ENCODE results near the gene GSTO2. TPM values are rescaled to one million over a fixed set of nuclear protein-coding genes. Genes with fewer than 3 reads are reported as not detected.

The GSTO2 gene
- total and polyA plus RNA-seq, 2 of the 13 experiments (the other 11 are each of a cell fraction or from before 2014, with no cell fraction given), result 2.1 to 7.9 TPM

DNA sequence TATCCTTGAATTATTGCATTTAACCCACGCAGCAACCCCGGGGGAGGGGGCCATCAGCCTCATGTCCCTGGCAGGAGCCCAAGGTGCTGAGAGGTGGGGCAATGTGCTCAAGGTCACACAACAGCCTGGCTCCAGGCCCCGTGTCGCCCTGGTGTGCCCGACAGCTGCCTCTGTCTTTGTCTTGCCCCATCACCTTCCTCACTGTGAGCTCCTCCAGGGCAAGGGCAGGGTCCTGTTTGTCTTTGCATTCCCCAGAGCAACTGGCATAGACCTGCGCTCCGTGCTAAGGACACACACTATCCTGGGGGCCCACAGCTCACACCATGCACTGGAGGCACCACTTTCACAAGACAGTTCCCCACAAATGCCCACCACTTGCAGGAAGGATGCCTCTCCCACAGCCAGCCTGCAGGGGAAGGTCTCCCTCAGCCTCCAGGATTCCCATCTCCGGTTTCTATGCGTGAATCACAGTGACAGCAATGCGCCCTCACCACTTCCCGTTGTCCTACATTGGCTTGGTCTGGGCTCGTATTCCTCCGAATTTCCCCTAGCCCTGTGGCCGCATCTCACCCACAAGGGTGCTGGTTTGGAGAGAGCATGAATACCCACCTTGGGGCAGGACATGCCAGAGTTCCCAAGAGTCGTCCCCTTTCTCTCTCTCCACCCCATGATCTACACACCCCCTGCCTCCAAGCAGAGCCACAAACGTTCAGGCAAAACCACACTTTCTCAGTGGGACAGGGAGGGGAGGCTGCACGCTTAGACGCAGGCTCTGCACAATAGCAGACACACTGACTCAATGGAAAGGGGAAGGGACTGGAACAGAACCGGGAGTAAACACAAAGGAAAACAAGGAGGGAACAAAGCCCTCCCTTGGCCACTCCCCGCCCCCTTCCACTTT lies 59.0 kb downstream of the GSTO2 start (continued):
- TF ChIP-seq HOXA3 (CRISPR knock-in tag; IDR thresholded peaks at IDR 0.05) (no peak), CBX1 (IDR thresholded peaks at IDR 0.05; ENCODE audit: low read depth) (no peak), ISL2 (CRISPR knock-in tag; IDR thresholded peaks at IDR 0.05) (no peak), ZNF580 (CRISPR knock-in tag; IDR thresholded peaks at IDR 0.05; ENCODE audit: borderline replicate concordance, low read depth) (no peak), RARA (CRISPR knock-in tag; IDR thresholded peaks at IDR 0.05) (no peak), BRCA1 (CRISPR knock-in tag; IDR thresholded peaks at IDR 0.05) (no peak), NCOR1 (IDR thresholded peaks at IDR 0.05; ENCODE audit: borderline replicate concordance, low read length) (no peak), ZNF672 (CRISPR knock-in tag; IDR thresholded peaks at IDR 0.05) (no peak), ZNF337 (CRISPR knock-in tag; IDR thresholded peaks at IDR 0.05; ENCODE audit: borderline replicate concordance, low read depth) (no peak), TCF7 (IDR thresholded peaks at IDR 0.05; ENCODE audit: low read depth) (no peak), TBP (CRISPR knock-in tag; IDR thresholded peaks at IDR 0.05) (no peak), POGZ (CRISPR knock-in tag; IDR thresholded peaks at IDR 0.05) (no peak), PPARG (CRISPR knock-in tag; conservative IDR thresholded peaks at IDR 0.05) (no peak), ZNF792 (CRISPR knock-in tag; IDR thresholded peaks at IDR 0.05) (no peak), SP2 (CRISPR knock-in tag; IDR thresholded peaks at IDR 0.05) (no peak), YEATS2 (CRISPR knock-in tag; IDR thresholded peaks at IDR 0.05; ENCODE audit: borderline replicate concordance) (no peak), PAX8 (CRISPR knock-in tag; IDR thresholded peaks at IDR 0.05; ENCODE audit: borderline replicate concordance) (no peak), NFIC (IDR thresholded peaks at IDR 0.05; ENCODE audit: low read length) (no peak), THAP11 (CRISPR knock-in tag; IDR thresholded peaks at IDR 0.05) (no peak), ZNF292 (CRISPR knock-in tag; IDR thresholded peaks at IDR 0.05; ENCODE audit: borderline replicate concordance, low read depth) (no peak), EP300 (IDR thresholded peaks at IDR 0.05; ENCODE audit: low read depth in 2 of 2, low read length in 2 of 2) (peak in 1 of 2 experiments; percentile 4; a peak in 1 of 4 replicates), EP300 (CRISPR knock-in tag; IDR thresholded peaks at IDR 0.05; ENCODE audit: borderline replicate concordance) (no peak), ZNF816 (CRISPR knock-in tag; IDR thresholded peaks at IDR 0.05; ENCODE audit: borderline replicate concordance) (no peak), TOPORS (CRISPR knock-in tag; IDR thresholded peaks at IDR 0.05) (no peak), AGO2 (optimal IDR thresholded peaks at IDR 0.05; ENCODE audit: low read depth, low read length) (no peak)
- TF ChIP-seq, protein P1, sequence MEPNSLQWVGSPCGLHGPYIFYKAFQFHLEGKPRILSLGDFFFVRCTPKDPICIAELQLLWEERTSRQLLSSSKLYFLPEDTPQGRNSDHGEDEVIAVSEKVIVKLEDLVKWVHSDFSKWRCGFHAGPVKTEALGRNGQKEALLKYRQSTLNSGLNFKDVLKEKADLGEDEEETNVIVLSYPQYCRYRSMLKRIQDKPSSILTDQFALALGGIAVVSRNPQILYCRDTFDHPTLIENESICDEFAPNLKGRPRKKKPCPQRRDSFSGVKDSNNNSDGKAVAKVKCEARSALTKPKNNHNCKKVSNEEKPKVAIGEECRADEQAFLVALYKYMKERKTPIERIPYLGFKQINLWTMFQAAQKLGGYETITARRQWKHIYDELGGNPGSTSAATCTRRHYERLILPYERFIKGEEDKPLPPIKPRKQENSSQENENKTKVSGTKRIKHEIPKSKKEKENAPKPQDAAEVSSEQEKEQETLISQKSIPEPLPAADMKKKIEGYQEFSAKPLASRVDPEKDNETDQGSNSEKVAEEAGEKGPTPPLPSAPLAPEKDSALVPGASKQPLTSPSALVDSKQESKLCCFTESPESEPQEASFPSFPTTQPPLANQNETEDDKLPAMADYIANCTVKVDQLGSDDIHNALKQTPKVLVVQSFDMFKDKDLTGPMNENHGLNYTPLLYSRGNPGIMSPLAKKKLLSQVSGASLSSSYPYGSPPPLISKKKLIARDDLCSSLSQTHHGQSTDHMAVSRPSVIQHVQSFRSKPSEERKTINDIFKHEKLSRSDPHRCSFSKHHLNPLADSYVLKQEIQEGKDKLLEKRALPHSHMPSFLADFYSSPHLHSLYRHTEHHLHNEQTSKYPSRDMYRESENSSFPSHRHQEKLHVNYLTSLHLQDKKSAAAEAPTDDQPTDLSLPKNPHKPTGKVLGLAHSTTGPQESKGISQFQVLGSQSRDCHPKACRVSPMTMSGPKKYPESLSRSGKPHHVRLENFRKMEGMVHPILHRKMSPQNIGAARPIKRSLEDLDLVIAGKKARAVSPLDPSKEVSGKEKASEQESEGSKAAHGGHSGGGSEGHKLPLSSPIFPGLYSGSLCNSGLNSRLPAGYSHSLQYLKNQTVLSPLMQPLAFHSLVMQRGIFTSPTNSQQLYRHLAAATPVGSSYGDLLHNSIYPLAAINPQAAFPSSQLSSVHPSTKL (CRISPR knock-in tag; IDR thresholded peaks at IDR 0.05), result 0 out of 2 replicates have a peak, but pooled peaks have one; percentile 13
- TF ChIP-seq, protein P2, sequence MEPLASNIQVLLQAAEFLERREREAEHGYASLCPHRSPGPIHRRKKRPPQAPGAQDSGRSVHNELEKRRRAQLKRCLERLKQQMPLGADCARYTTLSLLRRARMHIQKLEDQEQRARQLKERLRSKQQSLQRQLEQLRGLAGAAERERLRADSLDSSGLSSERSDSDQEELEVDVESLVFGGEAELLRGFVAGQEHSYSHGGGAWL (CRISPR knock-in tag; IDR thresholded peaks at IDR 0.05), result no peak

Measured in HepG2 (cell line).